Central memory CD8-positive, alpha-beta T cell (primary cell): ENCODE measurements around the gene SKI.

Source experiments
- ATAC-seq: fragments of 150-1000 bp; cut with Tn5 transposase; replicated peaks from 2 replicates; pipeline ENCODE4 v1.10.0; 2022; ENCODE audit warnings: mild to moderate bottlenecking, moderate FRiP score, moderate number of reproducible peaks; ENCODE audit not compliant: poor library complexity, severe bottlenecking; ENCODE audit errors: extremely low read depth
- DNase-seq, 2 donors: peaks; one replicate each; pipeline ENCODE4 v3.0.0; 2021; ENCODE audit warnings: low spot score in 2 of 2
- H3K27ac Mint-ChIP-seq: one replicate; pipeline ENCODE4 v1.8.0; 2022; ENCODE audit warnings: low read depth, mild to moderate bottlenecking, moderate library complexity, mixed read lengths
- H3K27me3 Mint-ChIP-seq: one replicate; pipeline ENCODE4 v1.8.0; 2022; ENCODE audit warnings: mixed read lengths
- H3K36me3 Mint-ChIP-seq: one replicate; pipeline ENCODE4 v1.8.0; 2022; ENCODE audit warnings: mild to moderate bottlenecking, moderate library complexity, mixed read lengths; ENCODE audit not compliant: insufficient read depth
- H3K4me1 Mint-ChIP-seq: one replicate; pipeline ENCODE4 v1.8.0; 2022; ENCODE audit warnings: mixed read lengths
- H3K4me3 Mint-ChIP-seq: one replicate; pipeline ENCODE4 v1.8.0; 2022; ENCODE audit warnings: mild to moderate bottlenecking, moderate library complexity, mixed read lengths
- H3K9me3 Mint-ChIP-seq: one replicate; pipeline ENCODE4 v1.8.0; 2022; ENCODE audit warnings: mixed read lengths

SKI gene

DNA sequence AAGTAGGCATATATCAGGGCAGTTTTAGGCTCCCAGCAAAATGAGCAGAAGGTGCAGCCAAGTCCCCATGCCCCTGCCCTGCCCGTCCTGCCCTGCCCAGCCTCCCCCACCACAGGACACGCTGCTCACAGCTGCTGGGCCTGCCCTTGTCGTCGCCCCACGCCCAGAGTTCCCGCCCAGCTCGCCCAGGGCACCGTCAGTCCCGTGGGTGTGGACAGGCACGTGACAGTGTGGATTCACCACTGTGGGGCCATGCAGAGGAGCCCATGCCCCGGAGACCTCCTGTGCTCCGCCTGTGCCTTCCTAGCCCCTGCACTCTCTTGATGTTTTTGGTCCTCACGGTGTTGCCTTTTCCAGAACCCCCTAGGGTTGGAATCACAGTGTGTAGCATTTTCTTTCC lies 40.5 kb upstream of the SKI start:
- no peak for ATAC-seq
- DNase-seq, result no peak
- Mint-ChIP-seq H3K27ac (no peak overlapping the region), H3K9me3 (no peaks in the 10 kb centered on the region), H3K36me3 (peaks cover 7% of the 10 kb centered on the region), H3K4me3 (no peak overlapping the region), H3K4me1 (peaks cover 5% of the 10 kb centered on the region), H3K27me3 (no peaks in the 10 kb centered on the region)

DNA sequence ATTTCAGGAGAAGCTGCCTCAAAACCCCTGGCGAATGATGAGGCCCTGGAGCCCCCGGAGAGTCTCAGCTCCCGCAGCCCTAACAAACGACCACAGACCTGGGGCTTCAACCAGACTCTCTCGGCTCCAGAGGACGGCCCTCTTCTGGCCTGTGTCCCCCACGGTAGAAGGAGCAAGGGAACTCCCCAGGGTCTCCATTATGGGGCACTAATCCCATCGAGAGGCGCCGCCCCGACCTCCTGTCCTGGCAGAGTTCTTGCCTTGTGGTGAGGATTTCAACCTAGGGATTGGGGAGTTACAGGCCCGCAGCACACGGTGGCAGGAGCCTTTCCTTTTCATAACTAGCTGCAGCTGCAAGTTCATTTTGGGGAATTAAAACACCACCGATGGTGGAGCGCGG lies 39.8 kb upstream of the SKI start:
- DNase-seq (no peak), ATAC-seq (no peak)
- Mint-ChIP-seq H3K27ac (no peak overlapping the region), H3K36me3 (peaks cover 5% of the 10 kb centered on the region), H3K4me1 (peaks cover 5% of the 10 kb centered on the region), H3K9me3 (no peaks in the 10 kb centered on the region), H3K27me3 (no peaks in the 10 kb centered on the region), H3K4me3 (no peak overlapping the region)

DNA sequence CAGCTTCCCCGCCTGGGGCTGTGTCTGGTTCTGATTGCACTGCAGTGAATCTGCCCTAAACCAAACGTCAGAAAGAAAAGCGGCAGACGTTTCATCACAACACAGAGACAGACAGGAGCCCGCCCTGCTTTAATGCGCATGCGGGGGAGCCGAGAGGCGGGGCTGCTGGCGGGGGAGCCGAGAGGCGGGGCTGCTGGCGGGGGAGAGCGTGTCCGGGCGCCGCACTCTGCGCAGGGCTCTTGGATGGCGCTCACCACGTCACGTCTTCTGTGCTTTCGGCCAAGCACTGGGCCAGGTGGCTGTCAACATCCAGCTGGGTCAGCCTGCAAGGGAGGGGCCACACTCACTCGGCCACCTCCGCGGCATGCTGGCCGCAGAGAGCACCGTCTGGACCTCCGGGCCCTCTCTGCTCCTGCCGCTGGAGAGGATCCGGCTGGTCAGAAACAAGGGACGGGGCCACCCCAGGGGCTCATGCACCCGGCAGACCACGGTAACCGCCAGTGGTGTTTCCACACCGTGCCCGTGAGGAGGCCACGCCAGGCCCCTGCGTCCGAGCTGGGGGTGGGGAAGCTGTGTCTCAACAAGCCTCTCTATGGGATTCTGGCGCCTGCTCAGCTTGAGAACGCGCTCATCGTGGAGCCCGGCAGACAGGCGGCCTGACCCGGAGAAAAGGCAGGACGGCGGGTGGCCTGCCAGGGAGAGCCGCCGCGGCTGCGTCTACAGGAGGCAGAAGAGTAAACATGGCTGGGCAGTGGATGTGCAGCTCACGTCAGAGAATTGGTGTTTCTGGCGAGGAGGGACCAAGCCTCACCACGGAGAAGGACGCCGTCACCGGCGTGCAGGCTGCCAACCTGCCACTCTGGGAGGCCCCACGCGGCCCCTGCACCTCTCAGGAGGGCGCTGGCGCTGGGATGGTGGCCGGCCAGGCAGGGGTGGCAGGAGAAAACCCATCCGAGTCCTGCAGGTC lies 38.4 kb upstream of the SKI start:
- peak; percentile 86 to 89 for DNase-seq
- ATAC-seq, result peak; percentile 91
- Mint-ChIP-seq H3K4me1 (peaks cover 5% of the 10 kb centered on the region), H3K36me3 (peaks cover 7% of the 10 kb centered on the region), H3K27me3 (no peaks in the 10 kb centered on the region), H3K9me3 (no peaks in the 10 kb centered on the region), H3K4me3 (peak overlapping the region; percentile 67), H3K27ac (peak overlapping the region; percentile 88)

DNA sequence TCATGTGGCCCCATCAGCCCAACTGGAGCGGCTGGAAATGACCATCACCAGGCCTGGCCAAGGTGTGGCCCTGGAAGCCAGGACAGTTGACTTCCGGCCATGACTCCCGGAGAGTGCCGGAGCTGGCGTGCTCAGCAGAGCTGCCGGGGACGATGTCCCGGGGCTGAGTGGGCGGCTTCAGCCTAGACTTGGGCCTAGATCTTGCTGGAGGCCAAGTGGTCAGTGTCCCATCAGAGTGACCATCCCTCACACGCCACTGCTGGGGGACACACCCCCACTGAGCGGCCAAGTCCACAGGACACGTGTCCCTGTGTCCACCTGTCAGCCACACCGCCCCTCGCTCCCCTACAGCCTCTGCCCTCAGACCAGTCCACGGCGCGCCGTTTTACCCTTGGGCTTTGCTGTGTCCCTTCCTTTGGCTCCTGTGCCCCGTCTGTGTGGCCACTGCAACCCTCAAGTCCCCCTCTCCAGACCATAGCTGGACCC lies 37.6 kb upstream of the SKI start:
- Mint-ChIP-seq H3K36me3 (peaks cover 11% of the 10 kb centered on the region), H3K27ac (peak overlapping the region; percentile 46), H3K4me3 (peak overlapping the region; percentile 48), H3K27me3 (no peaks in the 10 kb centered on the region), H3K4me1 (peaks cover 5% of the 10 kb centered on the region), H3K9me3 (no peaks in the 10 kb centered on the region)
- DNase-seq, result no peak
- ATAC-seq, result no peak

DNA sequence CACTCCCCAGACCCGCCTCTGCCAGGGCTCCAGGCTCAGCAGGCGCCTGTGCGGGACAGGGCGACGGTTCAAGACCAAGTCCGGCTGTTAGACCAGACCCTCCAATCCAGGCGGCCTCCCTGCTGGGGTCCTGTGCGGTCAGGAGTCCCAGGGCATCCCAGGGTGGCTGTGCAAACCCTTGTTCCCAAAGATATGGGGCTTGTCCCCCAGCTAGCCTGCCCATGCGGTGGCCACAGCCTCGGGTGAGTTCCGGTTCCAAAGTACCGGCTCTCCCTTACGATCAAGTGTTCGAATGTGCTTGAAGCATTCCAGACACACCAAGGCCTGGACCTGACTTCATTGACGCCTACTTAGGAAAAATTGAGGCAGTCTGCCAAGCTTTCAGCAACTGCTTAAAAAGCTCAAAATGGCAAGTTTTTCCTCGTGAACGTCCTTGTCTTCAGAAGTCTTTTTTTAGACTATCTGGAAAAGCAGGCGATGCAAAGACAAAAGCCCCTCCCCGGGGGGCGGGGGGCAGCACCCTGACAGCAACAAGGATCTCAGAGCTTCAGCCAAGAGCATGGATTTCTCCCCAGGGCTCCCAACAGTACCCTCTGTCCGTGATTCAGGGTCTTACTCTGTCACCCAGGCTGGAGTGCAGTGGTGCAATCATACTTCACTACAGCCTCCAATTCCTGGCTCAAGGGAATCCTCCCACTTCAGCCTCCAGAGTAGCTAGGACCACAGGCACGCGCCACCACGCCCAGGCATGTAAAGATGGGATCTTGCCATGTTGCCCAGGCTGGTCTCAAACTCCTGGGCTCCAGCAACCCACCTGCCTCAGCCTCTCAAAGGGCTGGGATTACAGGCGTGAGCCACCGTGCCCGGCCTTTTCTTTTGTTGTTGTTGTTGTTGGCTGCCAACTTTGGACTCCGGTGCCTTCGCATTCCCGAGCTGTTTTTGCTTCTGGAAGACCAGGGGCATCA lies 35.8 kb upstream of the SKI start:
- peak overlapping the region; percentile 81 for H3K4me3 Mint-ChIP-seq
- peak overlapping the region; percentile 39 for H3K27ac Mint-ChIP-seq
- H3K27me3 Mint-ChIP-seq, result no peaks in the 10 kb centered on the region

DNA sequence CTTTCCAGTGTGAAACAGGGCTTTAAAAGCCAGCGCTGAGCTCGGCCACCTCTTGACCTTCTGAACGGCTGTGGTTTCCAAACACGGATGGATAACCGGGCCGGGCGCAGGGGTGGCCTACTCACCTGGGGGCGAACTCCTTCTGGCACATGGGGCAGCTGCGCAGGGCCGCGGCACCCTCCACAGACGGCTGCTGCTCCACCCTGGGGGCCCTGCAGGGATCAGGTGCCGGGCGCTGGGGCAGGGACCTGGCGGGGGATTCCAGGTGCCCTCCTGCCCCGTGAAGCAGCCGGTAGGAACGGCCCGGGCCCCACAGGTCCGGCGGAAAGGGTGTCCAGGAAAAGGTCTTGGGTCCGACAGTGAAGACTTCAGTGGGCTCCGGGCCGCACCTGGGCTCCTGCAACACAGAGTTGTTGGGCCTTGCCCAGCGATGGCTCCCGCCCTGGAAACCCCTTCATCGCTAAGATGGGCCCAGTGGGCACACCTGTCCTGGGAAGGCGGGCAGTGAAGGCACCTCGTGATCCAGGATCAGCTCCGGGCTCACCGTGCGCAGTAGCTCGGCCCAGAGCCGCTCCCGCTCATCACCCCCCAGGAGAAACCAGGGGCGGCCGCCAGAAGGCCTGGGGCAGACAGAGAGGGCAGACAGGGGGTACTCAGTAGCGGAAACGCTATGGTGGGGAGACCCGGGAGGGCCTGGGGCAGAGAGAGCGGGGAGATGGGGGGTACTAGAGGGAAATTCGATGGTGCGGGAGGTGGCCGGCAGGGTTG lies 34.4 kb upstream of the SKI start:
- Mint-ChIP-seq H3K4me1 (peaks cover 8% of the 10 kb centered on the region), H3K27ac (peak overlapping the region; percentile 82), H3K36me3 (peaks cover 10% of the 10 kb centered on the region), H3K9me3 (no peaks in the 10 kb centered on the region), H3K27me3 (no peaks in the 10 kb centered on the region), H3K4me3 (peak overlapping the region; percentile 81)
- DNase-seq (no peak), ATAC-seq (no peak)

More for the DNA sequence above, 35.8 kb upstream of the SKI start:
- DNase-seq, result no peak
- Mint-ChIP-seq H3K9me3 (no peaks in the 10 kb centered on the region), H3K36me3 (peaks cover 11% of the 10 kb centered on the region), H3K4me1 (peaks cover 5% of the 10 kb centered on the region)
- ATAC-seq, result no peak

DNA sequence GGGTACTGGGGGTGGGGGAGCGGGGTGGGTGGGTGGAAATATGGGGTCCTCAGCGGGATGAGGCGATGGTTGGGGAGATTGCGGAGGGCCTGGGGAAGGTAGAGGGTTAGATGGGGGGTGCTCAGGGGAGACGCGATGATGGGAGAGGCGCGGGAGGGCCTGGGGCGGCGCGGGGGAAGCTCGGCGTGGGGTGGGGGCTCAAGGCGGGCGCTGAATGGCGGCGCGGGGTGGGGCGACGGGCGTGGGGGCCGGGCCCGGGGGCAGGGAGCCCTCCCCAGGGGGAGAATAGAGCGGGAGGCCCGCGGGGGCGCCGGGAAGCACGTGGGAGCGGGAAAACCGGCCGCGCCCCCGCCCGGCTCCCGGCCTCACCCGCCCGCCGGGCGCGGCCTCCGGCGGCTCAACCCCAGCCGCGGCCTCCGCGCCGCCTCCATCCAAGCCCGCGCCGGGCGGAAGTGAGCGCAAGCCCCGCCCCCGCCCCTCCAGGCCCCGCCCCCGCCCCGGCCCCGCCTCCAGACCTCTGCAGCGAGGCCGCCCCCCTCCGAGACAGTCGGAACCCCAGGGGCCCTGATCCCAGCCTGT lies 33.7 kb upstream of the SKI start, which contains the start of gene FAAP20:
Gene FAAP20, minus strand, starts transcription at position 454 of the 579 bp plus-strand sequence. Its CDS starts 23 bp downstream, at position 431.
- H3K27ac Mint-ChIP-seq, result peak within 1 kb of the TSS; percentile 89
- H3K9me3 Mint-ChIP-seq, result no peaks in the 10 kb centered on the region
- H3K36me3 Mint-ChIP-seq, result peaks cover 9% of the 10 kb centered on the region
- H3K4me1 Mint-ChIP-seq, result peaks cover 15% of the 10 kb centered on the region
- H3K27me3 Mint-ChIP-seq, result no peaks in the 10 kb centered on the region
- peak within 1 kb of the TSS; percentile 81 for H3K4me3 Mint-ChIP-seq
- peak in 1 of 2 donors; percentile 32 for DNase-seq
- ATAC-seq, result peak; percentile 47

DNA sequence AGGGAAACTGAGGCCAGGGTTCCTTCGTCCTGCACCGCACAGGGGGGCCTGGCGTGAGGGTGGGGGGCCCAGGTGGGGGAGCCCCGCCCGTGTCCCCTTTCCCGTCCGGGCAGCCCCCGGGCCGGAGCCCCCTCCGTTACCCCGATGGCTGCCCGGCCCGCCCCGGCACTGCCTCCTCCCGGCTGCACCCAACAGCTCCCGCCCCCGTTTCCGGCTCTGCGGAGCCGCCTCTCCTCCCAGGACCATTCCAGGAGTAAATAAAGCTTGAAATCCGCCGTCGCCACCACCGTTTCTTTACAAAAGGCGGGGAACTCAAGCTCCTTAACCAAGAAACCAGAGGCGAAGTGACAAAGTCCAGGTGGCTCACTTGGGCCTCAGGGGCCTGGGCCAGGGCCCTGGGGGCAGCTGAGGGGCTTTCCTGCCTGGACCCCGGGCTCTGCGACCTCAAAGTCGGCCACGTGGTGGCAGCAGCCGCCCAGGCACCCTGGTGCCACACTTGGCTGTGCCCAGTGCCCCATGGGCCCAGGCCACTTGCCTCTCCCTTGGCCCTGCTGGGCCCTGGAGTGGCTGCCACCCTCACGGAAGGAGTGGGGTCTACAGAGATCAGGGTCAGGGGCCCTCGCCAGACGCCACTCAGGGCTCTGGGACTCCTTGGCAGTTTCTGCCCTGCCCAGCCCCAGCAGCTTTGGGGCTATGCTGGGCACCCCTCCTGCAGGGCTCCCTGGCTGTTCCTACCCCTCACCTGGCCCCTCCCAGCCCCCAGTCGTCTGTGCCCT lies 33.0 kb upstream of the SKI start:
- DNase-seq (peak; percentile 87 to 91), ATAC-seq (peak; percentile 78)
- peak overlapping the region; percentile 89 for H3K27ac Mint-ChIP-seq
- H3K4me3 Mint-ChIP-seq, result peak overlapping the region; percentile 81
- H3K4me1 Mint-ChIP-seq, result peaks cover 22% of the 10 kb centered on the region
- no peaks in the 10 kb centered on the region for H3K27me3 Mint-ChIP-seq
- H3K36me3 Mint-ChIP-seq, result peaks cover 9% of the 10 kb centered on the region
- no peaks in the 10 kb centered on the region for H3K9me3 Mint-ChIP-seq

DNA sequence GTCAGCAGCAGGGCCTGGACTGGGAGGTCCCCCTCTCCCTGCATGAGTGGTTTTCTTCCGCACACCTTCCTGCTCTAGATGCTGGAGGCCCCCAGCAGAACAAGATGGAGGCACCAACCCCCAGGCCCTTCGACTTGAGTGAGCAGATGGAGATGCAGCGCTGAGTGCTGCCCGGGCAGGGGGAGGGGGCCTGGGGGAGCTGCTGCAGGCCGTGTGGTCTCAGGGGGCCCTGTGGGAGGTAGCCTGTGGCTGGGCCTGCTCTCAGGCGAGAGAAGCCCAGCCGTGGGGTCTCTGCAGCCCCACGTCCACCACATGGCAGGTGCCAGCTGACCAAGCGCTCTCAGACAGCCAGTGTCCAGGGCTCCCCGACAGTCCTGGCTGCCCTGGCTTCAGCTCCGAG lies 32.3 kb upstream of the SKI start:
- Mint-ChIP-seq H3K36me3 (peaks cover 9% of the 10 kb centered on the region), H3K4me1 (peaks cover 22% of the 10 kb centered on the region), H3K27me3 (no peaks in the 10 kb centered on the region), H3K4me3 (peak overlapping the region; percentile 81), H3K9me3 (no peaks in the 10 kb centered on the region), H3K27ac (no peak overlapping the region)
- ATAC-seq, result no peak
- no peak for DNase-seq

DNA sequence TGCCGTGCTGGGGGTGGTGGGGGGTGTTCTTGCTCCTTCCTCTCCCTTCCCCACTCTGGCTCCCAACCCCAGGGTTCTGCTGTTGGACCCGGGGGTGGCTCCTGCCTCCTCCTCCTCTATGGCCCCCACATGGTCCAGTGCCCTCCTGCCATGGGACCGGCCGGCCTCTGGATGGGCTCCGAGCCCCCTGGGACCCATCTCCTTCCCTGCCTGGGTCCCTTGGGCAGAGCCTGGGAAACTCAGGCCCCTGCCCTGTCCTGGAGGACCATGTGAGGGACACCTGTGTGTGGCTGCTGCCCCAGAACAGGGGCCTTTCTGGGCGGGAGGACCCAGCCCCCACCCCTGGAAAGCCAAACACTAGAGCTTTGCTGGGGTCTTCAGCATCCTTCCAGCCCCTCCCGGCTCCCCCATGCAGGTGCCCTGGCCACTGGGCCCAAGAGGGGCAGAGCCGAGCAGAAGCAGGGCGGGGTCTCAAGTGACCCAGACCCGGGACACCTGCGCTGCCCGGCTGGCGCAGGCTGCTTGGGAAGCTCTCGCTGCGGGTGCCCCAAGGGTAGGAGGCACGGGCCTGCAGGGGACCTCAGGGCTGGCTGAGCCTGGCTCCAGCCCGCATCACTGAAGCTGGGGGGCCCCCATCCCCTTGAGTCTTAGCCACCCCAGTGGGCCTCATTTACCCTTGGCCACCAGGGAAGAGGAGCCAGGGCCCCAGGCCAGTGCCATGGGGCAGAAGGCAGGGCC lies 31.0 kb upstream of the SKI start:
- no peaks in the 10 kb centered on the region for H3K9me3 Mint-ChIP-seq
- no peak for DNase-seq
- ATAC-seq, result no peak
- no peaks in the 10 kb centered on the region for H3K27me3 Mint-ChIP-seq
- no peak overlapping the region for H3K27ac Mint-ChIP-seq
- peaks cover 9% of the 10 kb centered on the region for H3K36me3 Mint-ChIP-seq
- peaks cover 17% of the 10 kb centered on the region for H3K4me1 Mint-ChIP-seq
- H3K4me3 Mint-ChIP-seq, result no peak overlapping the region
